ENCODE data around the gene TMEM123. TPM values are rescaled to one million over a fixed set of nuclear protein-coding genes. Genes with fewer than 3 reads are reported as not detected.

Gene TMEM123
- polyA plus RNA-seq, 4 donors, result 5.1 to 130 (median 37.9) TPM

DNA sequence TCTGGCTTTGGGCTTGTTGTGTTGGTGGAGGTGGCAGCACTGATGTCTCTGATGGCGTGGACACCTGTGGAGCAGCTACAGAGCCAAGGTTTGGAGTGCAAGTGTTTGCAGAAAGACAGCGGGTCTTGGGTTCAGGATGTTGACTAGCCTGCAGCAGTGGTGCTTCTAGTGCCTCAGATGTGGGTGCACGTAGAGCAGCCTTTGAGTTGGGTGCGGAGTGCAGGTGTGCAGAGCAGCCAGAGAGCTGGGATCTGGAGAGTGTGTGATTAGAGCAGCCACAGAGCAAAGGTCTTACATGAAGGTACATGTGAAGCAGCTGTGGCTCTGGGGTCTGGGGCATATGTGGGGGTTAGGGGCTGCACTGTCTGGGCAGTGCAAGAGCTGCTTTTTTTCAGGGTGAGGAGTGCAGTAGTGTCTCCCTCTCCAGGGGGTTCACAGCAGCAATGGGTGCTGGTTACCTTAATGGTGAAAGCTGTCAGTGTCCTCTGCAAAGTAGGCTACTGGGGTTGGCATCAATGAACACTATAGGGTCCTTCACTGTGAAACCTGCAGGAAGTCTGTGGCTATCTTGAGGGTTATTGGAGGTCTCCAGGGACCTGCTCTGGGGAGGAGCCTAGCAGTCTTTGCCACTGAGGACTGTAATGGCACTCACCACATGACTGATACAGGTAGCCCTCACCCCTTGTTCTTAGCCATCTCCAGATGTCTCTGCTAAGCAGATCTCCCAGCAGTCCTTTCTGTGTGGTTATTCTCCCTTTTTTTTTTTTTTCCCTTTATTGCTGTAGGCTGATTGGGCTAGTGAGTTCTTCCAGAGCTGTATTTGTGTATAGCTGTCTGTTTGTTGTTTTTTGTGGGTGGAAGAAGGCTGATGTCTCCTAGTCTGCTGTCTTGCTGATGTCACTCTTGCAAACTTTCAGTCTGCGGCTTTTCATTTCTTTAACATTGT, 91.2 kb downstream of the TMEM123 start:
- peak in 1 of 2 donors; percentile 16 for DNase-seq
- no peak overlapping the region for H3K4me3 ChIP-seq (ENCODE audit: low read depth in 1 of 3, low read length in 3 of 3)
- no peaks in the 10 kb centered on the region for H3K27me3 ChIP-seq (ENCODE audit: control insufficient read depth in 3 of 3, insufficient read depth in 3 of 3, low read length in 3 of 3)
- no peak for FAIRE-seq
- H3K27ac ChIP-seq (ENCODE audit: low read depth in 1 of 3, low read length in 2 of 3), result no peak overlapping the region
- 74 to 90% (median 77%) methylated on average over 5 of the region's 5 CpGs for WGBS, 3 donors
- H3K9me3 ChIP-seq (ENCODE audit: control insufficient read depth in 2 of 2, insufficient read depth in 1 of 2, low read depth in 1 of 2, low read length in 1 of 2), result peaks cover 0 to 6% of the 10 kb centered on the region in 2 donors
- H3K36me3 ChIP-seq (ENCODE audit: control insufficient read depth in 3 of 3, insufficient read depth in 2 of 3, low read depth in 1 of 3, low read length in 3 of 3), result peaks cover 9 to 27% (median 26%) of the 10 kb centered on the region in 3 donors
- H3K4me1 ChIP-seq (ENCODE audit: control insufficient read depth in 3 of 3, insufficient read depth in 2 of 3, low read depth in 1 of 3, low read length in 2 of 3), result peaks cover 0 to 4% (median 0%) of the 10 kb centered on the region in 3 donors

DNA sequence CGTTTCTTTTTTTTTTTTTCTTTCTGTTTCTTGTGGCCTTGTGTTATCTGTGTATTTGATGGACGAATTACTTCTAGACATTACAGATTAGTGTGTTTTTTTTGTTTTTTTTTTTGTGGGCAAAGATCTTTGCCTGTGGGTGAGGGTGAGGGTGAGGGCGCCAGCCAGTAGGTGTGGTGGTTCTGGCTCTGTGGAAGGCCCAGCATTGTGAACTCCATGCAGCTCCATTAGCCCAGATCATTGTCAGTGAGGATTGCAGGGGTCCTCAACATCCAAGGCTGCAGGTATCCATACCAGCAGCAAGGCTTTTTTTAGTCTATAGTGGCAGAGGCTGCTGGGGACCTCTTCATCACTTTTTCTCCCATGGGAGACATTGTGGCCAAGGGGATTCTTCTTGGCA, 91.9 kb downstream of the TMEM123 start:
- DNase-seq, result no peak
- FAIRE-seq, result no peak
- H3K36me3 ChIP-seq (ENCODE audit: control insufficient read depth in 3 of 3, insufficient read depth in 2 of 3, low read depth in 1 of 3, low read length in 3 of 3), result peaks cover 9 to 27% (median 26%) of the 10 kb centered on the region in 3 donors

DNA sequence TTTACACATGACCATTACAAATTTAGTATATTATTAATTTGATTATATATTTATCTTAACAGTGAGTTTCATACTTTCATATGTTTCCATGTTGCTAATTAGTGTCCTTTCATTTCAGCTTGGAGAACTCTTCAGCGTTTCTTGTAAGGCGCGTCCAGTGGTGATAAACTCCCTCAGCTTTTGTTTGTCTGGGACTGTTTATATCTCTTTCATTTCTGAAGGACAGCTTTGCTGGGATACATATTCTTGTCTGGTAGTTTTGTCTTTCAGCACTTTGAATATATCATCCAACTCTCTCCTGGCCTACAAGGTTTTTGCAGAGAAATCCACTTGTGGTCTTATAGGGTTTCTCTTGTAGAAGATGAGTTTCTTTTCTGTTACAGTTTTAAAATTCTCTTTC, 93.2 kb downstream of the TMEM123 start:
- Histone ChIP-seq H3K27ac (ENCODE audit: low read depth in 1 of 3, low read length in 2 of 3) (no peak overlapping the region), H3K4me3 (ENCODE audit: low read depth in 1 of 3, low read length in 3 of 3) (no peak overlapping the region), H3K27me3 (ENCODE audit: control insufficient read depth in 3 of 3, insufficient read depth in 3 of 3, low read length in 3 of 3) (no peaks in the 10 kb centered on the region), H3K36me3 (ENCODE audit: control insufficient read depth in 3 of 3, insufficient read depth in 2 of 3, low read depth in 1 of 3, low read length in 3 of 3) (peaks cover 7 to 23% (median 14%) of the 10 kb centered on the region in 3 donors), H3K4me1 (ENCODE audit: control insufficient read depth in 3 of 3, insufficient read depth in 2 of 3, low read depth in 1 of 3, low read length in 2 of 3) (peaks cover 0 to 4% (median 0%) of the 10 kb centered on the region in 3 donors), H3K9me3 (ENCODE audit: control insufficient read depth in 2 of 2, insufficient read depth in 1 of 2, low read depth in 1 of 2, low read length in 1 of 2) (peaks cover 0 to 11% of the 10 kb centered on the region in 2 donors)
- DNase-seq (no peak), FAIRE-seq (no peak)
- 82 to 97% (median 86%) methylated on average over 3 of the region's 3 CpGs for WGBS, 3 donors

More for the DNA sequence above, 91.9 kb downstream of the TMEM123 start:
- Histone ChIP-seq H3K27ac (ENCODE audit: low read depth in 1 of 3, low read length in 2 of 3) (no peak overlapping the region), H3K4me3 (ENCODE audit: low read depth in 1 of 3, low read length in 3 of 3) (no peak overlapping the region), H3K4me1 (ENCODE audit: control insufficient read depth in 3 of 3, insufficient read depth in 2 of 3, low read depth in 1 of 3, low read length in 2 of 3) (peaks cover 0 to 4% (median 0%) of the 10 kb centered on the region in 3 donors), H3K27me3 (ENCODE audit: control insufficient read depth in 3 of 3, insufficient read depth in 3 of 3, low read length in 3 of 3) (no peaks in the 10 kb centered on the region), H3K9me3 (ENCODE audit: control insufficient read depth in 2 of 2, insufficient read depth in 1 of 2, low read depth in 1 of 2, low read length in 1 of 2) (peaks cover 0 to 11% of the 10 kb centered on the region in 2 donors)
- WGBS, 3 donors, result 63 to 80% (median 64%) methylated on average over 3 of the region's 3 CpGs

DNA sequence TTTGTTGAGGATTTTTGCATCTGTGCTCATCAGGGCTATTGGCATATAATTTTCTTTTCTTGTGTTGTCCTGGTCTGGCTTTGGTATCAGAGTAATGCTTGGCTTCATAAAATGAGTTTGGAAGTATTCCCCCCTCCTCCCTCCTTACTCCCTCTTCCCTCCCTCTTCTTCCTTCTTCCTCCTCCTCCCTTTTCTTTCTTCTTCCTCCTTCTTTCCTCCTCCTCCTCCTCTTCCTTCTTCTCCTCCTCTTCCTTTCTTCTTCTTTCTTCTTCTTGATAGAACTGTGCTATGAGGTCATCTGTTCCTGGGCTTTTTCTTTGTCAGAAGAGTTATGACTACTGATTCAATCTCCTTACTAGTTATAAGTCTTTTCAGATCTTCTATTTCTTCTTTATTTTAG, 95.4 kb downstream of the TMEM123 start:
- DNase-seq, result no peak
- FAIRE-seq, result no peak
- Histone ChIP-seq H3K4me3 (ENCODE audit: low read depth in 1 of 3, low read length in 3 of 3) (no peak overlapping the region), H3K36me3 (ENCODE audit: control insufficient read depth in 3 of 3, insufficient read depth in 2 of 3, low read depth in 1 of 3, low read length in 3 of 3) (peaks cover 7 to 29% (median 14%) of the 10 kb centered on the region in 3 donors), H3K27ac (ENCODE audit: low read depth in 1 of 3, low read length in 2 of 3) (no peak overlapping the region), H3K4me1 (ENCODE audit: control insufficient read depth in 3 of 3, insufficient read depth in 2 of 3, low read depth in 1 of 3, low read length in 2 of 3) (peaks cover 0 to 4% (median 0%) of the 10 kb centered on the region in 3 donors), H3K27me3 (ENCODE audit: control insufficient read depth in 3 of 3, insufficient read depth in 3 of 3, low read length in 3 of 3) (no peaks in the 10 kb centered on the region), H3K9me3 (ENCODE audit: control insufficient read depth in 2 of 2, insufficient read depth in 1 of 2, low read depth in 1 of 2, low read length in 1 of 2) (peaks cover 0 to 11% of the 10 kb centered on the region in 2 donors)

DNA sequence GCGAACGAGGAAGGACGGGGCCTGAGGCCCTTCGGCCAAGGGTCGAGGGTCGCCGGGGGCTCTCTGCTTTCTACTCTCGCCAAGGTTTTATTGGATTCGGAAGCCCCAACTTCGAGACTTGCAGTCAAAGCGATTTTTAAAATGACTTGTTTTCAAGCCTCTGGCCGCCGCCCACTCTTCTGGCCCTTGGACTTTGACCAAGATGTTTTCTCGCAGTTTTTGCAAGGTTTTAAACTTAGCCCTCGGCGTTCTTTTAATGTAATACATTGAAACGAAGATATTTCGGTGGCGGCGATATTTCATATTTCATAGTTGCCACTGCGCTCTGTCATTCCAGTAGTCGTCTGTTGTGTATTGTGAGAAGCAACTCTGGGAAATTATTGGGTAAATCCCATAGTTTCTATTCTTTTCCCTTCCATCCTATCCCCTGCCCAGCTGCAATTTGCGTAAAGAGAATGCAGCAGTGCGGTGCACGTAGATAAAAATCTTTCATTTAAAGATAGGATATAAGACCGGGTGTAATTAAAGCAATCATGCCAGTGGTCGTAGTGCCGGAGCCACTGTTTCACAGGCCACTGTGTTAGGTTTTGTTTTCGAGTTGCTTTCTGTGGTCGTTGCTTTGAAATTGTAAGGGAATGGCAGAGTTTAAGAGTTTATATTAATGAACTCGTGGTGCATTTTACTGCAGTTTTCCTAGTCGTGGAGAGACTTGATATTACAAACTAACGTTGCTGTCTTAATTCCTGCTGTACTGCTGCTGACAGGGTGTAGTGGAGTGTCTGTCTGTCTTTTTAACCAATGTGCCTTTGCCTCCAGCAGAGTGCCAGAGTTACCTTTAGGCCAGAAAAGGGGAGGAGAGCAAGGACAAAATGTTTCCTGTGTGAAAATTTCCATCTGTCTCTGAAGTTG, 104.8 kb downstream of the TMEM123 start:
- Histone ChIP-seq H3K27ac (ENCODE audit: low read depth in 1 of 3, low read length in 2 of 3) (peak overlapping the region; percentile 94 to 99 (median 99)), H3K9me3 (ENCODE audit: control insufficient read depth in 2 of 2, insufficient read depth in 1 of 2, low read depth in 1 of 2, low read length in 1 of 2) (no peaks in the 10 kb centered on the region), H3K4me1 (ENCODE audit: control insufficient read depth in 3 of 3, insufficient read depth in 2 of 3, low read depth in 1 of 3, low read length in 2 of 3) (peaks cover 0 to 10% (median 8%) of the 10 kb centered on the region in 3 donors), H3K36me3 (ENCODE audit: control insufficient read depth in 3 of 3, insufficient read depth in 2 of 3, low read depth in 1 of 3, low read length in 3 of 3) (peaks cover 0 to 7% (median 7%) of the 10 kb centered on the region in 3 donors), H3K4me3 (ENCODE audit: low read depth in 1 of 3, low read length in 3 of 3) (peak overlapping the region; percentile 69 to 96 (median 72)), H3K27me3 (ENCODE audit: control insufficient read depth in 3 of 3, insufficient read depth in 3 of 3, low read length in 3 of 3) (no peaks in the 10 kb centered on the region)
- WGBS, 3 donors, result 0% methylated on average over 33 of the region's 33 CpGs
- DNase-seq (peak in 1 of 2 donors; percentile 67), FAIRE-seq (no peak)

DNA sequence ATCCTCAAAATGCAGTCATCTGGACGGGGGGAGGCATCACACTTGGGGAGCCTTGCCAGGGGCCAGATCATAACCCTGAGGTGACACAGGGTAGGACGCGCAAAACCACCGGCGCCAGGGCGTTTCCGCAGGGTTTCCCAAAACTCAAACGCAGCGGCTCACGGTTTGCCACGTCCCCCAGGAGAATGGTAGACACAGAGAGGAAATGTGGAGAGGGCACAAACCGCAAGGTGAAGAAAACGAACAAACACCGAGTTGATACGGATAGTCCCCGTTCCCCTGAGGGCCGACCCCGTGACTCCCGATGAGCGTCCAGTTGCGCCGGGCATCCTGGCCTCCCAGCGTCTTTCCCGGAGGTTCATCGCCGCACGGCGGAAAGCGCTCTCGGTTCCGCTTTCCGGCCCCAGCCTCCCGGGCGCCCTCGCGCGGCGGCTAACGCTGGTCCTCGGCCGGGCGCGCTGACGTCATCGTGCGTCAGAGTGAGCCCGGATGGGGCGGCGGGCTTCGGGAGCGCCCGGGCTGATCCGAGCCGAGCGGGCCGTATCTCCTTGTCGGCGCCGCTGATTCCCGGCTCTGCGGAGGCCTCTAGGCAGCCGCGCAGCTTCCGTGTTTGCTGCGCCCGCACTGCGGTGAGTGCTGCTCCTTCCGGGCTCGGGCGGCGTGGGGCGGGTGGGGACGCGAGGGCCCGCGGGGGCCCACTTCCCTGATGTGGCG, 105.7 kb downstream of the TMEM123 start, which contains the start of gene BIRC2:
TSS of gene BIRC2 (plus strand) at position 467 of the 714 bp plus-strand sequence. CDS start 2,641 bp downstream, outside the sequence.
- 0% methylated on average over 68 to 77 of the region's 77 CpGs for WGBS, 3 donors
- Histone ChIP-seq H3K27me3 (ENCODE audit: control insufficient read depth in 3 of 3, insufficient read depth in 3 of 3, low read length in 3 of 3) (no peaks in the 10 kb centered on the region), H3K4me1 (ENCODE audit: control insufficient read depth in 3 of 3, insufficient read depth in 2 of 3, low read depth in 1 of 3, low read length in 2 of 3) (peaks cover 0 to 10% (median 8%) of the 10 kb centered on the region in 3 donors), H3K4me3 (ENCODE audit: low read depth in 1 of 3, low read length in 3 of 3) (peak within 1 kb of the TSS; percentile 72 to 96 (median 79)), H3K27ac (ENCODE audit: low read depth in 1 of 3, low read length in 2 of 3) (peak within 1 kb of the TSS; percentile 94 to 99 (median 99)), H3K36me3 (ENCODE audit: control insufficient read depth in 3 of 3, insufficient read depth in 2 of 3, low read depth in 1 of 3, low read length in 3 of 3) (peaks cover 0 to 7% (median 4%) of the 10 kb centered on the region in 3 donors), H3K9me3 (ENCODE audit: control insufficient read depth in 2 of 2, insufficient read depth in 1 of 2, low read depth in 1 of 2, low read length in 1 of 2) (no peaks in the 10 kb centered on the region)
- FAIRE-seq (no peak), DNase-seq (peak; percentile 93 to 99)

DNA sequence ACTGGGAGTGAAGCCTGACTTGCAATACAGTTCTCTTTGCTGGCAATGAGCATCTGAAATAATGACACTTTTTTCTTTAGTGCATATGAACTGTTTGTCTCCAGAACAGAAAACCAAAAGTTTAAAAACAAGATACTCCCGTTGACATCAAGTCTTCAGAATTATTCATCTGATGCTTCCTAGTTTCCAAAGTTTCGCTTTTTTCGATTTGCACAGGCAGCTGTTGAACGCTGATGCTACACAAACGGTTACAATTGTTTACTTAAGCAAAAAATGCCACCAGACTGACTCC, 106.2 kb downstream of the TMEM123 start:
- peaks cover 0 to 10% (median 8%) of the 10 kb centered on the region in 3 donors for H3K4me1 ChIP-seq (ENCODE audit: control insufficient read depth in 3 of 3, insufficient read depth in 2 of 3, low read depth in 1 of 3, low read length in 2 of 3)

More for the DNA sequence above, 106.2 kb downstream of the TMEM123 start:
- DNase-seq, result no peak
- H3K4me3 ChIP-seq (ENCODE audit: low read depth in 1 of 3, low read length in 3 of 3), result peak overlapping the region; percentile 72 to 96 (median 79)
- H3K9me3 ChIP-seq (ENCODE audit: control insufficient read depth in 2 of 2, insufficient read depth in 1 of 2, low read depth in 1 of 2, low read length in 1 of 2), result no peaks in the 10 kb centered on the region
- no peak for FAIRE-seq
- H3K27me3 ChIP-seq (ENCODE audit: control insufficient read depth in 3 of 3, insufficient read depth in 3 of 3, low read length in 3 of 3), result no peaks in the 10 kb centered on the region
- H3K27ac ChIP-seq (ENCODE audit: low read depth in 1 of 3, low read length in 2 of 3), result peak overlapping the region; percentile 94 to 99 (median 99)
- H3K36me3 ChIP-seq (ENCODE audit: control insufficient read depth in 3 of 3, insufficient read depth in 2 of 3, low read depth in 1 of 3, low read length in 3 of 3), result peaks cover 0 to 7% (median 4%) of the 10 kb centered on the region in 3 donors
- 0 to 1% (median 0%) methylated on average over 5 of the region's 5 CpGs for WGBS, 3 donors
